Stimulated activated CD4-positive, alpha-beta T cell treated with anti-CD3 and anti-CD28 coated beads, Interleukin-4, amount 100 ng/mL, for 48 hours (primary cell): ENCODE data around the gene SELPLG.
"Not testable (repeated sequence)": the region's sequence is repeated elsewhere in the genome, so short reads cannot be mapped to it uniquely, and the experiment has no call there.

ENCODE experiments used
- DNase-seq, 2 donors: peaks; one replicate each; pipeline ENCODE4 v3.0.0-alpha.2; 2020; ENCODE audit warnings: low read depth in 2 of 2

Gene SELPLG

GRCh38 chr12:108619369-108620160, 14.1 kb downstream of the SELPLG start:
- no peak for DNase-seq

- not testable (repeated sequence) for DNase-seq
Observed at GRCh38 chr12:108618953-108619274, 14.8 kb downstream of the SELPLG start.

GRCh38 chr12:108618079-108618952, 15.4 kb downstream of the SELPLG start:
- peak; percentile 74 to 79 for DNase-seq

GRCh38 chr12:108616941-108617858, 16.5 kb downstream of the SELPLG start:
- peak; percentile 54 to 84 for DNase-seq

GRCh38 chr12:108616359-108616758, 17.3 kb downstream of the SELPLG start:
- DNase-seq = no peak

GRCh38 chr12:108615918-108616317, 17.8 kb downstream of the SELPLG start:
- DNase-seq = no peak

- DNase-seq = no peak
Observed at GRCh38 chr12:108614639-108615038, 19.1 kb downstream of the SELPLG start.

- no peak for DNase-seq
Observed at GRCh38 chr12:108614041-108614440, 19.7 kb downstream of the SELPLG start.

GRCh38 chr12:108613548-108613947, 20.1 kb downstream of the SELPLG start:
- DNase-seq = no peak

GRCh38 chr12:108612788-108613282, 20.9 kb downstream of the SELPLG start:
- DNase-seq = no peak

- peak; percentile 47 to 52 for DNase-seq
Observed at GRCh38 chr12:108611884-108612415, 21.7 kb downstream of the SELPLG start.

- no peak for DNase-seq
Observed at GRCh38 chr12:108610856-108611605, 22.7 kb downstream of the SELPLG start.

- no peak for DNase-seq
Observed at GRCh38 chr12:108610336-108610815, 23.3 kb downstream of the SELPLG start.

- no peak for DNase-seq
Observed at GRCh38 chr12:108609537-108610335, 24.0 kb downstream of the SELPLG start.

- DNase-seq = no peak
Observed at GRCh38 chr12:108608616-108609015, 25.1 kb downstream of the SELPLG start.

- DNase-seq = no peak
Observed at GRCh38 chr12:108607981-108608600, 25.6 kb downstream of the SELPLG start.

- DNase-seq = no peak
Observed at GRCh38 chr12:108606492-108606891, 27.2 kb downstream of the SELPLG start.

GRCh38 chr12:108605690-108606406, 27.8 kb downstream of the SELPLG start:
- DNase-seq = no peak
